ENCODE results near the gene HTRA1.

The HTRA1 gene

GRCh38 chr10:122461367-122461728 is at the start of gene HTRA1:
TSS of gene HTRA1 (plus strand) at chr10:122461553. CDS start at chr10:122461653, 100 bp downstream.
- no peaks in the 10 kb centered on the region for H3K27me3 ChIP-seq (replicated peaks)
- DNase-seq = no peak
- TF ChIP-seq, protein P1, sequence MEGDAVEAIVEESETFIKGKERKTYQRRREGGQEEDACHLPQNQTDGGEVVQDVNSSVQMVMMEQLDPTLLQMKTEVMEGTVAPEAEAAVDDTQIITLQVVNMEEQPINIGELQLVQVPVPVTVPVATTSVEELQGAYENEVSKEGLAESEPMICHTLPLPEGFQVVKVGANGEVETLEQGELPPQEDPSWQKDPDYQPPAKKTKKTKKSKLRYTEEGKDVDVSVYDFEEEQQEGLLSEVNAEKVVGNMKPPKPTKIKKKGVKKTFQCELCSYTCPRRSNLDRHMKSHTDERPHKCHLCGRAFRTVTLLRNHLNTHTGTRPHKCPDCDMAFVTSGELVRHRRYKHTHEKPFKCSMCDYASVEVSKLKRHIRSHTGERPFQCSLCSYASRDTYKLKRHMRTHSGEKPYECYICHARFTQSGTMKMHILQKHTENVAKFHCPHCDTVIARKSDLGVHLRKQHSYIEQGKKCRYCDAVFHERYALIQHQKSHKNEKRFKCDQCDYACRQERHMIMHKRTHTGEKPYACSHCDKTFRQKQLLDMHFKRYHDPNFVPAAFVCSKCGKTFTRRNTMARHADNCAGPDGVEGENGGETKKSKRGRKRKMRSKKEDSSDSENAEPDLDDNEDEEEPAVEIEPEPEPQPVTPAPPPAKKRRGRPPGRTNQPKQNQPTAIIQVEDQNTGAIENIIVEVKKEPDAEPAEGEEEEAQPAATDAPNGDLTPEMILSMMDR (IDR thresholded peaks at IDR 0.05; ENCODE audit: low read depth, low read length, missing control alignments) = no peak
- H3K27ac ChIP-seq = no peak within 1 kb of the TSS
- peak within 1 kb of the TSS; percentile 79 for H3K4me3 ChIP-seq (ENCODE audit: low read depth, low read length)
- H3K36me3 ChIP-seq (replicated peaks) = no peaks in the 10 kb centered on the region
- in situ Hi-C loops (cut with HindIII; ENCODE audit: low pct_ligation_motif_present, low sequenced_read_pairs) = no loop called here

DNA sequence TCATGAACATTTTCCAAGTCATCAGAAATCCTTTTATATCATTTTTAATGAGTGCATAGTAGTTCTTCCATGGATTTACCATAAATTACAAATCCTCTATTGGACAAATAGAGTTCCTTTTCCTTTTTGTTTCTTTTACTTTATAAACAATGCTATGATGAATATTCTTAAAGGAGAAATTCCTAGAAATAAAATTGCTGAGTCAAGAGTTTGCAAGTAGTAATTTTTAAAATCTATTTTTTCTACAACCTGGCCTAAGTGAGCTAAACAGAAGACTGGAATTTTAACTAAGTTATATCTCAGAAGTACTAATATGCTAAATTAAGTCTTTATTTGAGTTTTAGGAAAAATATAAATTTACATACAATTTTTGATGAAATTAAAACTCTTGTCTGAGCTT is 48.0 kb upstream of the HTRA1 start:
- H3K27me3 ChIP-seq (replicated peaks) = no peaks in the 10 kb centered on the region
- TF ChIP-seq, protein P1 (IDR thresholded peaks at IDR 0.05; ENCODE audit: low read depth, low read length, missing control alignments) = no peak
- in situ Hi-C loops (cut with HindIII; ENCODE audit: low pct_ligation_motif_present, low sequenced_read_pairs) = no loop called here
- no peak overlapping the region for H3K4me3 ChIP-seq (ENCODE audit: low read depth, low read length)
- peaks cover 3% of the 10 kb centered on the region for H3K36me3 ChIP-seq (replicated peaks)
- DNase-seq = no peak
- H3K27ac ChIP-seq = no peak overlapping the region

GRCh38 chr10:122417667-122418066 is 43.7 kb upstream of the HTRA1 start:
- Histone ChIP-seq H3K27me3 (replicated peaks) (no peaks in the 10 kb centered on the region), H3K27ac (no peak overlapping the region), H3K4me3 (ENCODE audit: low read depth, low read length) (no peak overlapping the region), H3K36me3 (replicated peaks) (peaks cover 3% of the 10 kb centered on the region)
- TF ChIP-seq, protein P1 (IDR thresholded peaks at IDR 0.05; ENCODE audit: low read depth, low read length, missing control alignments) = no peak
- DNase-seq = no peak
- in situ Hi-C loops (cut with HindIII; ENCODE audit: low pct_ligation_motif_present, low sequenced_read_pairs) = no loop called here

DNA sequence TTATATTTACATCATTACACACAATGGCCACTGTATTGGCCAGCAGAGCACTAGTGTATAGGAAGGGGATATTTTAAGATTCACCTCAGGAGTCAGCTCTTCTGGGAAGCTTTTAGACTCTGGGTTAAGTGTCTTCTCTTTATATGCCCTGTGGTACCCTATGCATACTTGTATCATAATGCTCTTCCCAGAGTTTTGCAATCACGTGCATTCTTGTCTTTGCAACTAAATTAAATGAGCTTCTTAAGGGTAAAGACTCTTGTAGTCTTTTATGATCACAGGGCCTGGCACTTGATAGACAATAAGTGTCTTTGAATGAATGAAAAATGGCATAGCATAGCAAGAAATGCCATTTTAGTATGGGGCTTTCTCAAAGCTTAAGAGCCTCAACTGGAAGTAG is 42.3 kb upstream of the HTRA1 start:
- Histone ChIP-seq H3K36me3 (replicated peaks) (peaks cover 3% of the 10 kb centered on the region), H3K27ac (no peak overlapping the region), H3K4me3 (ENCODE audit: low read depth, low read length) (no peak overlapping the region), H3K27me3 (replicated peaks) (no peaks in the 10 kb centered on the region)
- DNase-seq = no peak
- TF ChIP-seq, protein P1 (IDR thresholded peaks at IDR 0.05; ENCODE audit: low read depth, low read length, missing control alignments) = no peak
- in situ Hi-C loops (cut with HindIII; ENCODE audit: low pct_ligation_motif_present, low sequenced_read_pairs) = no loop called here

- peak; percentile 22 for DNase-seq
- peaks cover 3% of the 10 kb centered on the region for H3K36me3 ChIP-seq (replicated peaks)
- H3K27me3 ChIP-seq (replicated peaks) = no peaks in the 10 kb centered on the region
- no peak overlapping the region for H3K4me3 ChIP-seq (ENCODE audit: low read depth, low read length)
- no peak overlapping the region for H3K27ac ChIP-seq
- in situ Hi-C loops (cut with HindIII; ENCODE audit: low pct_ligation_motif_present, low sequenced_read_pairs) = no loop called here
- TF ChIP-seq, protein P1 (IDR thresholded peaks at IDR 0.05; ENCODE audit: low read depth, low read length, missing control alignments) = no peak
Observed at GRCh38 chr10:122419876-122420623, 41.3 kb upstream of the HTRA1 start.

DNA sequence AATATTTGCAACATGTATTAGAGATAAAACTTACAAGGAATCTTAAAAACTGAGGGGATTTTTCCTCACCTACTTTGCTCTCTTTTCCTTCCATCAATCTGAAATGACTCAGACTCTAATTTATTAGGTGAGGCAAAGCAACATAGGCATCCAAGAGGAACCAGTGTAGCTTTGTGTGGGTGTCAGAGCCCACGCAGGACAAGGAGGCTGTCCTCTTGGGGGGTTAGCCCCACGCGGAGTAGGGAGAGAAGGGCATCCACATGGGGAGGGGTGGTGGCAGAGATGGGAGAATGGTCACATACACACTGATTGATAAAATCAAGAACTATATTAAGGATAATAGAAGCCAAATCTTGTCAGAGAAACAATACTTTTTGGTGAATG is 40.7 kb upstream of the HTRA1 start:
- no peak overlapping the region for H3K27ac ChIP-seq

More for the DNA sequence above, 40.7 kb upstream of the HTRA1 start:
- DNase-seq = no peak
- Histone ChIP-seq H3K36me3 (replicated peaks) (peaks cover 3% of the 10 kb centered on the region), H3K4me3 (ENCODE audit: low read depth, low read length) (no peak overlapping the region), H3K27me3 (replicated peaks) (no peaks in the 10 kb centered on the region)
- in situ Hi-C loops (cut with HindIII; ENCODE audit: low pct_ligation_motif_present, low sequenced_read_pairs) = no loop called here
- TF ChIP-seq, protein P1 (IDR thresholded peaks at IDR 0.05; ENCODE audit: low read depth, low read length, missing control alignments) = no peak

All from brain microvascular endothelial cell (primary cell).